Measurements from ENCODE around the gene BRINP3.

The BRINP3 gene

GRCh38 chr1:190344454-190344853 is 133.2 kb downstream of the BRINP3 start:
- no peaks in the 10 kb centered on the region for H3K36me3 ChIP-seq (ENCODE audit: insufficient read depth, low read length)
- H2AFZ ChIP-seq (ENCODE audit: low read depth, low read length), result no peak overlapping the region
- H3K4me1 ChIP-seq (ENCODE audit: insufficient read depth, low read length), result no peaks in the 10 kb centered on the region
- no peaks in the 10 kb centered on the region for H3K9me3 ChIP-seq (ENCODE audit: low read length)
- no peaks in the 10 kb centered on the region for H3K27me3 ChIP-seq (ENCODE audit: insufficient read depth, low read length)
- no peak overlapping the region for H3K4me3 ChIP-seq (ENCODE audit: low read length)

GRCh38 chr1:190338829-190339228 is 138.8 kb downstream of the BRINP3 start:
- Histone ChIP-seq H3K27me3 (ENCODE audit: insufficient read depth, low read length) (no peaks in the 10 kb centered on the region), H3K4me3 (ENCODE audit: low read length) (no peak overlapping the region), H3K36me3 (ENCODE audit: insufficient read depth, low read length) (no peaks in the 10 kb centered on the region), H3K9me3 (ENCODE audit: low read length) (no peaks in the 10 kb centered on the region), H2AFZ (ENCODE audit: low read depth, low read length) (no peak overlapping the region), H3K4me1 (ENCODE audit: insufficient read depth, low read length) (no peaks in the 10 kb centered on the region)

- no peak overlapping the region for H2AFZ ChIP-seq (ENCODE audit: low read depth, low read length)
- H3K4me1 ChIP-seq (ENCODE audit: insufficient read depth, low read length), result no peaks in the 10 kb centered on the region
- H3K27me3 ChIP-seq (ENCODE audit: insufficient read depth, low read length), result no peaks in the 10 kb centered on the region
- H3K9me3 ChIP-seq (ENCODE audit: low read length), result no peaks in the 10 kb centered on the region
- H3K4me3 ChIP-seq (ENCODE audit: low read length), result no peak overlapping the region
- no peaks in the 10 kb centered on the region for H3K36me3 ChIP-seq (ENCODE audit: insufficient read depth, low read length)
These were observed 148.8 kb downstream of the BRINP3 start for GRCh38 chr1:190328871-190329270.

GRCh38 chr1:190328361-190328760 is 149.3 kb downstream of the BRINP3 start:
- Histone ChIP-seq H3K36me3 (ENCODE audit: insufficient read depth, low read length) (no peaks in the 10 kb centered on the region), H3K4me1 (ENCODE audit: insufficient read depth, low read length) (no peaks in the 10 kb centered on the region), H3K27me3 (ENCODE audit: insufficient read depth, low read length) (no peaks in the 10 kb centered on the region), H3K9me3 (ENCODE audit: low read length) (no peaks in the 10 kb centered on the region), H2AFZ (ENCODE audit: low read depth, low read length) (no peak overlapping the region), H3K4me3 (ENCODE audit: low read length) (no peak overlapping the region)

GRCh38 chr1:190327271-190327670 is 150.4 kb downstream of the BRINP3 start:
- Histone ChIP-seq H2AFZ (ENCODE audit: low read depth, low read length) (no peak overlapping the region), H3K36me3 (ENCODE audit: insufficient read depth, low read length) (no peaks in the 10 kb centered on the region), H3K4me1 (ENCODE audit: insufficient read depth, low read length) (no peaks in the 10 kb centered on the region), H3K9me3 (ENCODE audit: low read length) (no peaks in the 10 kb centered on the region), H3K27me3 (ENCODE audit: insufficient read depth, low read length) (no peaks in the 10 kb centered on the region), H3K4me3 (ENCODE audit: low read length) (no peak overlapping the region)

GRCh38 chr1:190323530-190323929 is 154.1 kb downstream of the BRINP3 start:
- Histone ChIP-seq H3K9me3 (ENCODE audit: low read length) (no peaks in the 10 kb centered on the region), H3K4me1 (ENCODE audit: insufficient read depth, low read length) (no peaks in the 10 kb centered on the region)

GRCh38 chr1:190322274-190322673 is 155.4 kb downstream of the BRINP3 start:
- H3K27me3 ChIP-seq (ENCODE audit: insufficient read depth, low read length), result no peaks in the 10 kb centered on the region
- no peak overlapping the region for H3K4me3 ChIP-seq (ENCODE audit: low read length)
- no peaks in the 10 kb centered on the region for H3K36me3 ChIP-seq (ENCODE audit: insufficient read depth, low read length)
- no peaks in the 10 kb centered on the region for H3K4me1 ChIP-seq (ENCODE audit: insufficient read depth, low read length)
- no peak overlapping the region for H2AFZ ChIP-seq (ENCODE audit: low read depth, low read length)
- no peaks in the 10 kb centered on the region for H3K9me3 ChIP-seq (ENCODE audit: low read length)

More at GRCh38 chr1:190323530-190323929, 154.1 kb downstream of the BRINP3 start:
- H2AFZ ChIP-seq (ENCODE audit: low read depth, low read length), result no peak overlapping the region
- H3K27me3 ChIP-seq (ENCODE audit: insufficient read depth, low read length), result no peaks in the 10 kb centered on the region
- H3K36me3 ChIP-seq (ENCODE audit: insufficient read depth, low read length), result no peaks in the 10 kb centered on the region
- H3K4me3 ChIP-seq (ENCODE audit: low read length), result no peak overlapping the region

- H3K4me1 ChIP-seq (ENCODE audit: insufficient read depth, low read length), result no peaks in the 10 kb centered on the region
- H3K9me3 ChIP-seq (ENCODE audit: low read length), result no peaks in the 10 kb centered on the region
- H2AFZ ChIP-seq (ENCODE audit: low read depth, low read length), result no peak overlapping the region
- H3K27me3 ChIP-seq (ENCODE audit: insufficient read depth, low read length), result no peaks in the 10 kb centered on the region
- H3K36me3 ChIP-seq (ENCODE audit: insufficient read depth, low read length), result no peaks in the 10 kb centered on the region
- H3K4me3 ChIP-seq (ENCODE audit: low read length), result no peak overlapping the region
These were observed 156.7 kb downstream of the BRINP3 start for GRCh38 chr1:190320952-190321351.

- H3K27me3 ChIP-seq (ENCODE audit: insufficient read depth, low read length), result no peaks in the 10 kb centered on the region
- H2AFZ ChIP-seq (ENCODE audit: low read depth, low read length), result no peak overlapping the region
- no peaks in the 10 kb centered on the region for H3K9me3 ChIP-seq (ENCODE audit: low read length)
- H3K4me1 ChIP-seq (ENCODE audit: insufficient read depth, low read length), result no peaks in the 10 kb centered on the region
- no peak overlapping the region for H3K4me3 ChIP-seq (ENCODE audit: low read length)
- H3K36me3 ChIP-seq (ENCODE audit: insufficient read depth, low read length), result no peaks in the 10 kb centered on the region
These were observed 164.9 kb downstream of the BRINP3 start for GRCh38 chr1:190312763-190313162.

GRCh38 chr1:190303501-190303900 is 174.2 kb downstream of the BRINP3 start:
- Histone ChIP-seq H3K9me3 (ENCODE audit: low read length) (no peaks in the 10 kb centered on the region), H3K36me3 (ENCODE audit: insufficient read depth, low read length) (no peaks in the 10 kb centered on the region), H3K4me1 (ENCODE audit: insufficient read depth, low read length) (no peaks in the 10 kb centered on the region), H3K27me3 (ENCODE audit: insufficient read depth, low read length) (no peaks in the 10 kb centered on the region), H3K4me3 (ENCODE audit: low read length) (no peak overlapping the region), H2AFZ (ENCODE audit: low read depth, low read length) (no peak overlapping the region)

GRCh38 chr1:190296453-190296852 is 181.2 kb downstream of the BRINP3 start:
- H3K4me3 ChIP-seq (ENCODE audit: low read length), result no peak overlapping the region
- H3K4me1 ChIP-seq (ENCODE audit: insufficient read depth, low read length), result no peaks in the 10 kb centered on the region
- H3K9me3 ChIP-seq (ENCODE audit: low read length), result no peaks in the 10 kb centered on the region
- H3K36me3 ChIP-seq (ENCODE audit: insufficient read depth, low read length), result no peaks in the 10 kb centered on the region
- H3K27me3 ChIP-seq (ENCODE audit: insufficient read depth, low read length), result no peaks in the 10 kb centered on the region
- H2AFZ ChIP-seq (ENCODE audit: low read depth, low read length), result no peak overlapping the region

- Histone ChIP-seq H3K4me1 (ENCODE audit: insufficient read depth, low read length) (no peaks in the 10 kb centered on the region), H3K36me3 (ENCODE audit: insufficient read depth, low read length) (no peaks in the 10 kb centered on the region), H2AFZ (ENCODE audit: low read depth, low read length) (no peak overlapping the region), H3K9me3 (ENCODE audit: low read length) (no peaks in the 10 kb centered on the region), H3K27me3 (ENCODE audit: insufficient read depth, low read length) (no peaks in the 10 kb centered on the region), H3K4me3 (ENCODE audit: low read length) (no peak overlapping the region)
These were observed 187.8 kb downstream of the BRINP3 start for GRCh38 chr1:190289897-190290296.

GRCh38 chr1:190286111-190286510 is 191.6 kb downstream of the BRINP3 start:
- Histone ChIP-seq H3K9me3 (ENCODE audit: low read length) (no peaks in the 10 kb centered on the region), H3K36me3 (ENCODE audit: insufficient read depth, low read length) (no peaks in the 10 kb centered on the region), H2AFZ (ENCODE audit: low read depth, low read length) (no peak overlapping the region), H3K4me3 (ENCODE audit: low read length) (no peak overlapping the region), H3K27me3 (ENCODE audit: insufficient read depth, low read length) (no peaks in the 10 kb centered on the region), H3K4me1 (ENCODE audit: insufficient read depth, low read length) (no peaks in the 10 kb centered on the region)

- Histone ChIP-seq H3K27me3 (ENCODE audit: insufficient read depth, low read length) (no peaks in the 10 kb centered on the region), H3K4me1 (ENCODE audit: insufficient read depth, low read length) (no peaks in the 10 kb centered on the region), H3K36me3 (ENCODE audit: insufficient read depth, low read length) (no peaks in the 10 kb centered on the region), H3K9me3 (ENCODE audit: low read length) (no peaks in the 10 kb centered on the region), H3K4me3 (ENCODE audit: low read length) (no peak overlapping the region), H2AFZ (ENCODE audit: low read depth, low read length) (no peak overlapping the region)
These were observed 200.6 kb downstream of the BRINP3 start for GRCh38 chr1:190277107-190277506.
